NB4 (cell line): Measurements from ENCODE around the gene KIF1B.

Experiments used
- CTCF ChIP-seq: IDR thresholded peaks from one replicate; pipeline ENCODE4 v1.5.1; 2012; ENCODE audit warnings: low read depth, low read length
- MAX ChIP-seq: IDR thresholded peaks from 2 replicates; pipeline ENCODE4 v1.6.1; 2011; ENCODE audit warnings: low read depth, low read length
- POLR2A ChIP-seq: IDR thresholded peaks from 2 replicates; pipeline ENCODE4 v1.6.1; 2011; ENCODE audit warnings: mild to moderate bottlenecking; ENCODE audit not compliant: insufficient read length; ENCODE audit errors: extremely low read depth

GRCh38 chr1:10379676-10380075 is 169.3 kb downstream of the KIF1B start:
- no peak for TF ChIP-seq CTCF
- TF ChIP-seq POLR2A: no peak
- no peak for TF ChIP-seq MAX
